GM21717 (cell line): ENCODE results near the gene MAML1.

ENCODE experiments used
- ATAC-seq: cut with Tn5 transposase; IDR thresholded peaks from one replicate; pipeline ENCODE4 v1.9.1; 2021; ENCODE audit warnings: mild to moderate bottlenecking, moderate library complexity; ENCODE audit not compliant: unreplicated experiment

Gene MAML1

GRCh38 chr5:179802207-179802883 lies 69.7 kb downstream of the MAML1 start:
- ATAC-seq = no peak

- ATAC-seq = no peak
Observed at GRCh38 chr5:179802950-179803562, 70.4 kb downstream of the MAML1 start.

- no peak for ATAC-seq
Observed at GRCh38 chr5:179803651-179804554, 71.3 kb downstream of the MAML1 start.

- no peak for ATAC-seq
Observed at GRCh38 chr5:179804555-179804947, 71.9 kb downstream of the MAML1 start.

GRCh38 chr5:179805070-179805528 lies 72.5 kb downstream of the MAML1 start:
- no peak for ATAC-seq

GRCh38 chr5:179805529-179806249 lies 73.1 kb downstream of the MAML1 start:
- peak; percentile 24 for ATAC-seq

- peak; percentile 63 for ATAC-seq
Observed at GRCh38 chr5:179806250-179807048, 73.8 kb downstream of the MAML1 start, which contains the start of gene MGAT4B. Gene MGAT4B (minus strand): TSS chr5:179806866. CDS start chr5:179806583, 283 bp downstream.

GRCh38 chr5:179812135-179812825 lies 79.7 kb downstream of the MAML1 start:
- no peak for ATAC-seq

GRCh38 chr5:179812997-179813607 lies 80.5 kb downstream of the MAML1 start:
- ATAC-seq = no peak

- ATAC-seq = no peak
Observed at GRCh38 chr5:179814090-179814489, 81.5 kb downstream of the MAML1 start.

GRCh38 chr5:179815491-179816249 lies 83.0 kb downstream of the MAML1 start:
- no peak for ATAC-seq

GRCh38 chr5:179816401-179816795 lies 83.8 kb downstream of the MAML1 start:
- no peak for ATAC-seq

GRCh38 chr5:179816796-179817469 lies 84.3 kb downstream of the MAML1 start:
- no peak for ATAC-seq

GRCh38 chr5:179817470-179817840 lies 84.8 kb downstream of the MAML1 start:
- no peak for ATAC-seq

GRCh38 chr5:179817890-179818745 lies 85.5 kb downstream of the MAML1 start:
- ATAC-seq = no peak

GRCh38 chr5:179818746-179819295 lies 86.2 kb downstream of the MAML1 start:
- ATAC-seq = peak; percentile 61
